Effector CD8-positive, alpha-beta T cell (primary cell): ENCODE measurements around the gene PELO.
A peak's percentile ranks its signal among the peaks of the same experiment; 100 is the strongest.
"Not testable (repeated sequence)": the region's sequence is repeated elsewhere in the genome, so short reads cannot be mapped to it uniquely, and the experiment has no call there.

Source experiments
- DNase-seq: peaks from one replicate; lab custom pipeline; 2025; lab: John Stamatoyannopoulos, UW
- total RNA-seq, 4 experiments: gene quantifications; one replicate each; lab custom pipeline; 2026; lab: John Stamatoyannopoulos, UW

The PELO gene
- 32.1 to 53.6 (median 46.2) reads per million in 4 experiments for total RNA-seq

- peak; percentile 58 for DNase-seq
Measured at GRCh38 chr5:52787600-52788504, at the start of gene PELO, which contains the start of gene ITGA1. PELO (plus strand) TSS chr5:52787916; CDS start chr5:52800395, 12,479 bp downstream. ITGA1 (plus strand) TSS chr5:52787916; CDS start chr5:52788354, 438 bp downstream.

DNA sequence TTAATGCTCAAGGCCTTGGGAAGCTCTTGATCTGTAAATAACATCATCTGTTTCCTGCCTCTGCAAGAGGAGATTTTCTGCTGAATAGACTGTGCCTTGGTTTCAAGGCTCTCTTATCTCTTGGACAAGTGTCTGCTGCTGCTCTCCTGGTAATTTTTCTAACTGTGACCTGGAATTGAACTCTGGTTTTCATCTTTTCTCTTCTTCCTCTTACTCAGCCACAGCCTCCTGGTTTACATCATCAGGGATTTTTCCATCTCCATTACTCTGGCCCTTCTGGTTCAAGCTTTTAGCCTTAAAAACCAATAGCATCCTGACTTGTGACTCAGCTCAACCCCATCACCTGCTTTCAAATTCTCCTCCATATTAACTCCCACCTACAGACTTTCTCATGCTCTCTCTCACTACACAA, 49.6 kb upstream of the PELO start:
- DNase-seq: no peak

GRCh38 chr5:52740007-52740406, 47.7 kb upstream of the PELO start:
- no peak for DNase-seq

DNA sequence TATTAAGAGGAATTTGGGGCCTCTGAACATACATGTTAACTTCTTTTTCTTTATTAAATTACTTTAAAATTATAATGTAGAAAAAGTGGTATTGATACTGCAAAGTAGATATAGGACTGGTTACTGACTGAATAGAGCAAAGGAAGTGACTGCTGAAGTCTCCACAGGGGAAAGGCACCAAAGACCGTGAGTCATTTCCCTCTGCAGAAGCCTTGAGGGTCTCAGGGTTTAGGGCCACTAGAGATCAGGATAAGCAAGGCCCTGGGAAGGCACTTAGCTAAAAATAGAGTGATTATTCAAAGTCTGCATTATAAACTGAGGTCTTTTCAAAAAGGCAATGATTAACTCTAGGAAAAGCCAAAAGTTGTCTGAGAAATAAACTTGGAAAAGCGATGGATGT, 44.7 kb upstream of the PELO start:
- no peak for DNase-seq

GRCh38 chr5:52743529-52743928, 44.2 kb upstream of the PELO start:
- no peak for DNase-seq

DNA sequence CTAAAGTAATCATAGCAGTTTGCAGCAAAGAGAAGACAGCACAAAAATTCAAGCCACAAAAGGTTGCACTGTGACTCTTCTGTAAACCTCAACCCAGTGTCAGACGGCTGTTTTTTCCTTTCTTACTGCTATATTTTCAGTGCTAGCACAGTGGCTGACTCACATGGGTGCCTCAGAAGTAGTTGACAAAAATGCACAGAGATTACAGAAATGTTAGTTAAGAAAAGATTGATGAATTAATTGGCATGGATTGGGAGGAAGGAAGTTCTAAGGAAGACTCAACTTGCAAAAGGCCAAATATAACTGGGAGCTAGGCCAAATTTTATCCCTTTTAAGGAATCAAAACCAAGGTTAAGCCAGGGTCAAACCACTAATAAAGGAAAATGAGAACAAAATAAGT, 43.7 kb upstream of the PELO start:
- DNase-seq: no peak

DNA sequence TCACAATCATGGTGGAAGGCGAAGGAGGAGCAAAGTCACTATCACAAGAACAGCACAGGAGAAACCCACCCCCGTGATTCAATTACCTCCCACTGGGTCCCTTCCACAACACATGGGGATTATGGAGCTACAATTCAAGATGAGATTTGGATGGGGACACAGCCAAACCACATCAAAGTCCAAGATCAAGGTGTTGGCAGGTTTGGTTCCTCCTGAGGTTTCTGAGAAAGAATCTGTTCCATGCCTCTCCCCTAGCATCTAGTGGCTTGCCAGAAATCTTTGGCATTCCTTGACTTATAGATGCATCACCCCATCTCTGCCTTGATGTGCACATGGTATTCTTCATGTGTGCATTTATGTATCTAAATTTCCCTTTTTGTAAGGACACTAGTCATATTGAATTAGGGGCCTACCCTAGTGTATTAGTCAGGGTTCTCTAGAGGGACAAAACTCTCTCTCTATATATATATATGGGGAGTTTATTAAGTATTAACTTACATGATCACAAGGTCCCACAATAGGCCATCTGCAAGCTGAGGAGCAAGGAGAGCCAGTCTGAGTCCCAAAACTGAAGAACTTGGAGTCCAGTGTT, 42.8 kb upstream of the PELO start:
- not testable (repeated sequence) for DNase-seq

DNA sequence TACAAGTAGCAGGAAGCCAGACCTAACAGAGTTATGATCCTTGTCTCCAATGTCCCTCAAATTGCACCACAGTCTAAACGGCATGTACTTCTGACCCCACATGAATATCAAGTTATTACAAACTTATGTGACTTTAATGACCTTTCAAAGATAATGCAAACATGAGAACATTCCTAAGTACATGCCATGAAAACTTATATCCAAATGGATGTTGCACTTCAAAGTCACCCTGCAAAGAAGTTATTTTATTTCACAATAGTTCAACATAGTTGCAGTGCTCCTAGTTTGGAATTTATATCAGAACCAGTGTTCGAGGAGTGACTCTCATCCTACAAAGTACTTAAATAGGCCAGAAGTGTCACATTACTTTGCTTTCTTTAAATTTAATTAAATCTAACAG, 41.2 kb upstream of the PELO start:
- DNase-seq: no peak

DNA sequence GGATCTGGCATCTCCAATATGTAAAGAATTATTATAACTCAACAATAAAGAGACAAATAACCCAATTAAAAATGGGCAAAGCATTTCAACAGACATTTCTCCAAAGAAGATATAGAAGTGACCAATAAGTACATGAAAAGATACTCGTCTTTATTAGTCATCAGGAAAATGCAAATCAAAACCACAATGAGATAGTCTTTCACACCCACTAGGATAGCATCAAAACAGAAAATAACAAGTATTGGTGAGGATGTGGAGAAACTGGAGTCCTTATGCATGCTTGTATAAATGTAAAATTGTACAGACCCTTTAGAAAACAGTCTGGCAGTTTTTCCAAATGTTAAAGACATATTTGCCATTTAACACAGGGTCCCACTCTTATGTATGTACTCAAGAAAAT, 39.1 kb upstream of the PELO start:
- no peak for DNase-seq

DNA sequence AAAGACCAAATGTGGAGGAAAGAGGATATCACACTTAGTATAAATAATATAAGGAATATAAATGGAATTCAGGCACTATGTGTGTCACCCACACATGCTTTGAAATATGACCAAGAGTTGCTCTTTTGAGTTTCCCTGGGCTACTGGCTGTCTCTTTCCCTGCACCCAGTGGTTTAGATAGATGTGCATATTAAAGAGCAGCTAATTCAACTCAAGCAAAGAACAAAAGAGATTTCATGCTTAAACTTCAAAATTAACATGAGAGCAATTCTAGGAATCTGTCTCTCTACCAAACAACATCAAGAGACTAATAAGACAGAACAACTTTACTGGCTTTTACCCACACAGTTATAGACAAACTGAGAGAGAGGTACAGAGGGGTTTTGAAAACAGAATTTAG, 38.0 kb upstream of the PELO start:
- DNase-seq: no peak

DNA sequence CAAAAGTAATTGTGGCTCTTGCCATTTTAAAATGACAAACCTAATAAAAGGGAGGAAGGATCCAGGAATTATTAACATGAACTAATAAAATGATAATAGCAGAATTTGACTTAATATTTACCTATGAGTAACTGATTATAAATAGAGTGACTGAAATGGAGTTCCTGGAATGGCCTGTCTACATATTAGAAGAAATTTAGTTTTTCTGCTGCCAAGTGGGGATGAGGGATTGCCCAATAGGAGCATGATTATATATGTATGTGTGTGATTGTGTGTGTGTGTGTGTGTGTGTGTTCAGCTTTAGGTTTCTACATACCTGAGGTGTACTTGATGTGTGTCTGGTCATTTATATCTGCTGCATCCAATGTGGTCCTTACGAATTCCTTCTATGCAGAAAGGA, 36.6 kb upstream of the PELO start:
- DNase-seq: no peak

GRCh38 chr5:52754051-52754450, 33.7 kb upstream of the PELO start:
- no peak for DNase-seq

DNA sequence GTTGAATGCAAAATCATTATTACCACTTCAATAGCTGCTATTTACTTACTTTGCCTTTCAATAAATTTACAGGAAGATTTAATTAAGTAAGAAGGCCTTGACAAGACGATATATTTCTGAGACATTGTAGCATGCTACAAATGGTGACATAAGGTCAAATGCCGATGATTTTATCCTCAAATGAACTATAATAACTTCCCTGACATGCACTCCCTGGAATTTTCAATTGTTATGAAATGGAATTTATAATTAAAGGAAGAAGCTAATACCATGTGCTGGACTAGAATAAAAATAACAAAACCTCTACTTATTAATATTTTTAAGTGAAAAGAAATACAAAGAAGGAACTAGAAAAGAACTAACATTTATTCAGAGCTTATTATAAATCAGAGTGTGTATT, 30.2 kb upstream of the PELO start:
- DNase-seq: no peak

GRCh38 chr5:52758014-52758413, 29.7 kb upstream of the PELO start:
- DNase-seq: no peak

DNA sequence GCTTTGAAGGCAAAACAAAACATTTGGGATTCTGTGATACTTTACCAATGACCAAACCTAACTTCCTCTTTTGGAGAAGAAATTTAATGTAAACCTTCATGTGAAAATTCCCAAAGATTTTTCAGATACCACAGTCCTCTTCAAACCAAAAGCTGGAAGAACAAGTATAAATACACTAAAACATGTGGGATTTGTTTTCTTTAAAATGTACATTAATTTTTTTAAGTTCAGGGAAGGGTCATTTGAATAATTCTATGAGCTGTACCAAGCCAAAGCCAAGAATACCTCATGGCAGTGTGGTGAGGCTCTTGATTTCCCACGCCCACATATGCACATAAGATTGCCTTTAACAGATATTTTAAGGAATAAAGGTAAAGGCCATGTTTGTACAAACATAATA, 28.4 kb upstream of the PELO start:
- DNase-seq: no peak

- no peak for DNase-seq
Measured at GRCh38 chr5:52760695-52761366, 26.9 kb upstream of the PELO start.

- no peak for DNase-seq
Measured at GRCh38 chr5:52767217-52767743, 20.4 kb upstream of the PELO start.

- DNase-seq: no peak
Measured at GRCh38 chr5:52767766-52768480, 19.8 kb upstream of the PELO start.

- DNase-seq: no peak
Measured at GRCh38 chr5:52769061-52769460, 18.7 kb upstream of the PELO start.

GRCh38 chr5:52770287-52770939, 17.3 kb upstream of the PELO start:
- no peak for DNase-seq

DNA sequence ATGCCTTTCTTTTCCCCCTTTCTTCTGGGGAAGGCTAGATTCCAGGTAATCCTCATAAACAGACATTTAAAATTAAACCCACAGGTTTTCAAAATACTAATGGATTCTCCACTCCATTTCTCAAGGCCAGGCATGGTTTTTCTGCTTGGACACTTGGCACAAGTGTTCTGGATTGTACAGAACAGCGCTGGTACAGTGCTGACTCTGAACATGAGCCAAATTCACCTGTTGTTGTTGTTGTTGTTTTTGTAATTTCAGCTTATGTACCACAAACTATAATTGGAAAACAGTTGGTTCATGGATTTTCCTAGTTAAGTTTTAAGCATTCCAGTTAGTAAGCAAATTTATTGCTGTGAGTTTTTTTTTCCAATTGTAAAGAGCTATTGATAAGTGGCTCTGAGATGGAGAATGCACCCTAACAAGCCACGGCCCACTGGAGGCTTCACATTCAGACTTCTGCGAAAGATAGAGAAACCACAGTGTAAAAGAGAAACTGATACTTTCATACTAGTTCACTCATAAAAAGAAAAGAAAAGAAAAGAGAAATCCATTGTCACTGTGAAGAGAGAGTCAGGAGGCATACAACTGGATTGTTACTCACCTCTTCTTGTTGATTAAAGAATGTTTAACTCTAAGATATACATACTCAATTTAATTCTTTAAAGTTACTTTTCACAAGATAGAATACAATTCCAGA, 16.2 kb upstream of the PELO start:
- no peak for DNase-seq
